Measurements from ENCODE around the gene RSPH3. TPM values are rescaled to one million over a fixed set of nuclear protein-coding genes. Genes with fewer than 3 reads are reported as not detected.
"Not testable (repeated sequence)": the region's sequence is repeated elsewhere in the genome, so short reads cannot be mapped to it uniquely, and the experiment has no call there.

The RSPH3 gene
- total RNA-seq, 1 donor from 2014 or later = 11.9 TPM

GRCh38 chr6:158996856-158997255 is 3.1 kb downstream of the RSPH3 start:
- Histone ChIP-seq H3K9me3 (replicated peaks) (no peaks in the 10 kb centered on the region), H3K27ac (replicated peaks) (no peak overlapping the region), H3K27me3 (ENCODE audit: low read depth) (no peaks in the 10 kb centered on the region), H3K4me1 (peaks cover 24% of the 10 kb centered on the region), H3K36me3 (no peaks in the 10 kb centered on the region), H3K4me3 (no peak overlapping the region)
- TF ChIP-seq CTCF (IDR thresholded peaks at IDR 0.05; ENCODE audit: borderline replicate concordance) = no peak
- no peak for DNase-seq
- intact Hi-C loops (cut with micrococcal nuclease) = no loop called here

GRCh38 chr6:158993639-158994038 is 6.4 kb downstream of the RSPH3 start:
- intact Hi-C loops (cut with micrococcal nuclease) = no loop called here
- H3K9me3 ChIP-seq (replicated peaks) = peaks cover 13% of the 10 kb centered on the region
- no peaks in the 10 kb centered on the region for H3K27me3 ChIP-seq (ENCODE audit: low read depth)
- H3K4me3 ChIP-seq = no peak overlapping the region
- H3K4me1 ChIP-seq = no peaks in the 10 kb centered on the region
- H3K27ac ChIP-seq (replicated peaks) = no peak overlapping the region
- H3K36me3 ChIP-seq = no peaks in the 10 kb centered on the region
- TF ChIP-seq CTCF (IDR thresholded peaks at IDR 0.05; ENCODE audit: borderline replicate concordance) = no peak
- no peak for DNase-seq

GRCh38 chr6:158991017-158991723 is 8.8 kb downstream of the RSPH3 start:
- H3K9me3 ChIP-seq (replicated peaks) = peaks cover 24% of the 10 kb centered on the region
- no peak for DNase-seq
- H3K4me1 ChIP-seq = no peaks in the 10 kb centered on the region
- H3K36me3 ChIP-seq = no peaks in the 10 kb centered on the region
- no peak overlapping the region for H3K27ac ChIP-seq (replicated peaks)
- TF ChIP-seq CTCF (IDR thresholded peaks at IDR 0.05; ENCODE audit: borderline replicate concordance) = no peak
- H3K4me3 ChIP-seq = no peak overlapping the region
- intact Hi-C loops (cut with micrococcal nuclease) = no loop called here
- H3K27me3 ChIP-seq (ENCODE audit: low read depth) = no peaks in the 10 kb centered on the region

GRCh38 chr6:158989711-158990110 is 10.3 kb downstream of the RSPH3 start:
- H3K36me3 ChIP-seq; H3K4me1 ChIP-seq; DNase-seq; H3K27ac ChIP-seq (replicated peaks); H3K4me3 ChIP-seq; intact Hi-C loops (cut with micrococcal nuclease); H3K27me3 ChIP-seq (ENCODE audit: low read depth): not testable (repeated sequence)
- H3K9me3 ChIP-seq (replicated peaks) = peaks cover 24% of the 10 kb centered on the region

GRCh38 chr6:158988477-158988876 is 11.5 kb downstream of the RSPH3 start:
- Histone ChIP-seq H3K36me3 (no peaks in the 10 kb centered on the region), H3K27ac (replicated peaks) (no peak overlapping the region), H3K9me3 (replicated peaks) (peaks cover 24% of the 10 kb centered on the region), H3K27me3 (ENCODE audit: low read depth) (no peaks in the 10 kb centered on the region), H3K4me3 (no peak overlapping the region), H3K4me1 (no peaks in the 10 kb centered on the region)
- no peak for TF ChIP-seq CTCF (IDR thresholded peaks at IDR 0.05; ENCODE audit: borderline replicate concordance)
- intact Hi-C loops (cut with micrococcal nuclease) = no loop called here
- DNase-seq = no peak

GRCh38 chr6:158987657-158988056 is 12.3 kb downstream of the RSPH3 start:
- H3K9me3 ChIP-seq (replicated peaks) = peaks cover 24% of the 10 kb centered on the region
- TF ChIP-seq CTCF (IDR thresholded peaks at IDR 0.05; ENCODE audit: borderline replicate concordance) = no peak
- no peak overlapping the region for H3K27ac ChIP-seq (replicated peaks)
- H3K4me3 ChIP-seq = no peak overlapping the region
- H3K27me3 ChIP-seq (ENCODE audit: low read depth) = no peaks in the 10 kb centered on the region
- H3K36me3 ChIP-seq = no peaks in the 10 kb centered on the region
- intact Hi-C loops (cut with micrococcal nuclease) = no loop called here
- DNase-seq = no peak
- no peaks in the 10 kb centered on the region for H3K4me1 ChIP-seq

Measured in left ventricle myocardium inferior (tissue), 1 donor.